Heart left ventricle (tissue), 13 donors: ENCODE data around the gene LPP.

Source experiments
- CTCF ChIP-seq, 12 donors: fragments of 200-600 bp; sonication (generic) in 4 of 12; IDR thresholded peaks; one replicate each; pipeline versions ENCODE4 v1.5.0 to v1.8.0; 2018 to 2022; ENCODE audit warnings: antibody characterized with exemption in 12 of 12, mild to moderate bottlenecking in 5 of 12
- POLR2A ChIP-seq, 2 donors: fragments of 450-650 bp; IDR thresholded peaks; one replicate each; pipeline ENCODE4 v1.6.1; 2017; ENCODE audit warnings: antibody characterized with exemption in 2 of 2, mild to moderate bottlenecking in 2 of 2, moderate library complexity in 2 of 2
- donor health status: ischemic (EF 13 %, LVEDD 7.1; RV severe dilation, severe dysfunction).
- donor health status: DM: no; HTN: yes; CAD: no.
- donor health status: DM: no; HTN: no; CAD: no.
- donor health status: ischemic (EF 25% LVEDD 6.9; RV normal size, moderate dysfunction).
- donor health status: ischemic (EF 25% LVEDD 5.7; RV mildly dilated, moderate dysfunction).
- donor health status: ischemic (EF 35%, LVEDD 5.7; RV mildly dilated, moderate dysfunction).
- donor health status: nonischemic (EF 11% LVEDD 7.7; RV severe dilation, severe dysfunction).
- donor health status: DM: yes; HTN: yes; CAD: no.
- donor health status: PGD.
- donor health status: ischemic (EF 29% LVEDD 5.4; RV normal size, mild dysfunction).
- donor health status: nonischemic (EF 23%, LVEDD 6.1; RV moderate dilation, normal function).

GRCh38 chr3:188740010-188740409 lies 586.1 kb downstream of the LPP start:
- TF ChIP-seq CTCF (IDR thresholded peaks at IDR 0.05) (no peak), POLR2A (IDR thresholded peaks at IDR 0.05) (no peak)
